ENCODE measurements around the gene PACS2.

- TF ChIP-seq CTCF (IDR thresholded peaks at IDR 0.05; ENCODE audit: low read depth, low read length) (no peak), POLR2A (IDR thresholded peaks at IDR 0.05; ENCODE audit: extremely low read depth, insufficient read length) (no peak), MAX (IDR thresholded peaks at IDR 0.05; ENCODE audit: low read depth, low read length) (no peak), MYC (IDR thresholded peaks at IDR 0.05; ENCODE audit: low read depth, low read length) (no peak)
Observed at GRCh38 chr14:105314287-105315200, at the start of gene PACS2.
